AG10803 (cell line): ENCODE data around the gene SUN5.

Source experiments
- DNase-seq: peaks from one replicate; pipeline ENCODE4 v3.0.0; 2010; ENCODE audit warnings: low read depth
- H3K4me3 ChIP-seq: 2 replicates; pipeline ENCODE4 v1.5.1; 2011; ENCODE audit warnings: mild to moderate bottlenecking, low read length, control low read depth
- CTCF ChIP-seq: conservative IDR thresholded peaks from 2 replicates; pipeline ENCODE4 v1.5.1; 2011; ENCODE audit warnings: mild to moderate bottlenecking, low read length, control low read depth, inconsistent platforms

Gene SUN5

DNA sequence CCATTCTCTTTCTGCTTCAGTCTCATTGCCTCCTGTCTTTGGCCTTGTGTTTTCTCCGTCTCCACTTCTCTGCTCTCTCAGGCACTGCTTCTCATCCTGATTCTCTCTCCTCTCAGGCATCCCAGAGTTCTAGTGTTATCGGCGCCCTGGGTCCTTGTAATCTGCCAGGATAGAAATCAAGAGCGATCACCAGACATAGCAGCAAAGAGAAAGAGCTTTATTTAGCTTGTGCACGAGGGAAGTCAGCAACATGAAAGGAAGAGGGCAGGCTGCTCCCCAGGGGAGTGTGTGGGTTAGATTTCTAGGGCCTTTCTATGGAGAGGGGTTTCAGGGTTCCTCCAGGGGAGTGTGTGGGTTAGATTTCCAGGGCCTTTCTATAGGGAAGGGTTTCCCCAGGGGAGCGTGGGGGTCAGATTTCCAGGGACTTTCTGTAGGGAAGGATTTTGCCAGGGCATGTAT, 32.5 kb downstream of the SUN5 start:
- TF ChIP-seq CTCF = no peak
- no peak overlapping the region for H3K4me3 ChIP-seq
- DNase-seq = no peak

GRCh38 chr20:32970973-32971300, 33.3 kb downstream of the SUN5 start:
- no peak overlapping the region for H3K4me3 ChIP-seq
- no peak for TF ChIP-seq CTCF
- DNase-seq = no peak

DNA sequence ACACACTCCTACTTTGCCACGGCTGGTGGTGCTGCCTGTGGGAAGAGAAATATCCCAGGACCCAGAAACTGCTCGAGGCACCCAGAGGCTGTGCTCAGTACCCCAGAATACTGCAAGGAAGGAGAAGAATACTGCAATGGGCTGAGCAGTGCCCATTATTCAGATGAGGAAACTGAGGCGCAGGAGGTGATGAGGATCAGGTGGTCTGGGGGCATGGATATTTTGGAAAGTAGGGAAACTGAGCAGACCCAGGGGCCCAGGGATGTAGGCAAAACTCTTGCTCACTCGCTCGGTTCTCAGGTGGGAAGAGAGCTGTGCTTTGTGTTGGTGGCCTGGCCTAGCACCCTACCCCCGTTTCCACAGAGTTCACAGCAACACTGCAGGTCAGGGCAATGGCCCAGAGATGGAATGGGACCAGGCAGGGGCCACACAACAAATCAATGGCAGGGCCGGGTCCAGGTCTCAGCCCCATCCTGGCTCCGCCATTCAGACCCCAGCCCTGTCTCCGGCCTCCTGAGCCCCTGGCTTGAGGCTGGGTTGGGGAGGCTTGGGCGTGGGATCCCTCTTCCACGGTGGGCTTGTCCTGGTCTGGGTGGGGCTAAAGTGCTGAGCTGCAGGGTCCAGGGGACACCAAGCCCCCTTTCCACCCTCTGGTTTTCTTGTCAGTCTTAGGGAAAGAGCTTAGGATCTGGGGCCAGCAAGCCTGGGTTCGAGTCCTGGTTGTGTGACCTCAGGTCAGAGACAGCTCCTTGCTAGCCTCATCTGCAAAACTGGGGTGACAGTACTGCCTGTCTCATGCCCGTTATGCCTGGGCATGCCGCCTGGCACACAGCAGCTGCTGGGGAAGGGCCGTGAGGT, 33.9 kb downstream of the SUN5 start:
- DNase-seq = no peak
- no peak overlapping the region for H3K4me3 ChIP-seq
- no peak for TF ChIP-seq CTCF

DNA sequence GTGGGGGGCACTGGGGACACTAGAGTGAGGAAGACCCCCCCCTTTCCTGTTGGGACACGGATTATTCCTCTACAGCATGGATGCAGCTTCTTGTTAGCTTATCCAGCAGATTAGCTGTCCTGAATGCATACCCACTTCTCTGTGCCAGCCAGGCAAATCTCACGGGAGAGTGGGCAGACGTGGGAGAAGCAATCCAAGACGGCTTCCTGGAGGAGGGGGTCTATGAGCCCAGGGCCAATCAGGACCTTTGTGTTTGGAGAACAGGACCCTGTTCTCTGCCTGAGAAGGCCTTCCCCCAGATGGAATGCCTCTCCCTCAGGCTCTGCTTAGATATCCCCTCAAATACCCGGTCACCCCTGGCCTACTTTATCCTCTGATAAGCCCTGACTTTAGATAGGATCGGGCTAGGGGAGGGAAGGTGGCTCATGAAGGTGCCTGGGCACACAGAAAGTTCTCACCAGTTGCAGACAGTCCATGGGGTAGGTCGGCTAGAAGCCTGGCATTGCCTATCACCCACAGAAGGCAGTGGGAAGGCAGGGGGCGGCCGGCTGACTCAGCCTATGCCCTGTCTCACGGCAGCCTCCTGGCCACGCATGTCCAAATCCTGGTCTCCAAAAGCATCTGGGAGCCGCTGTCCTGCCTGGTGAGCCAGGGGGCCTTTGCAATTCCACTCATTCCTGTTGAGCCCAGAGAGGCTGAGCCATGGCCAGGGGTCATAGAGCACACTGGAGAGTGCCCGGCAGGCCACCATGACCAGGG, 34.7 kb downstream of the SUN5 start:
- H3K4me3 ChIP-seq = no peak overlapping the region
- DNase-seq = no peak
- no peak for TF ChIP-seq CTCF

- DNase-seq = no peak
- H3K4me3 ChIP-seq = no peak overlapping the region
- no peak for TF ChIP-seq CTCF
Measured at GRCh38 chr20:32968478-32969241, 35.6 kb downstream of the SUN5 start.

DNA sequence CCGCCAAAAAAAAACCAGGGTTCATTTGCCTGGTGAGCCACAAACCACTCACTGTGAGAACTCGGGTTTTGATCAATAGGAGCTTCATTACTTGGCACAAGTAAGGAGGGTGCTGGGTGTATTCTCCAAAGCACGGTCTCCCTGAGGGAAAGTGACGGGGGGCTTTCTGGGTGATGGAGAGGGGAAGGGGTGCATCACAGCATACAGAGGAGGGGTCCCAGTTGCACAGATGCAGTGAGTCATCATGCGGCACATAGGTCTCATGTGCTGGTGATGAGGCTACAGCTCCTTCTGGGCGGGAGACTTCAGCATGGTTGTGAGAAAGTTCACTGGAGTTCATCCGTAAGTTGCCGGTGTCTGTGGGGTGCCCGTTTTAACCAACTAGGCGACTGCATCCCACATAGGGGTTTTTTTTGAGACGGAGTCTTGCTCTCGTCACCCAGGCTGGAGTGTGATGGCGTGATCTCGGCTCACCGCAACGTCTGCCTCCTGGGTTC, 36.2 kb downstream of the SUN5 start:
- no peak overlapping the region for H3K4me3 ChIP-seq
- DNase-seq = no peak
- TF ChIP-seq CTCF = no peak
